ENCODE measurements around the gene CNOT6L.
A peak's percentile ranks its signal among the peaks of the same experiment; 100 is the strongest.

CNOT6L gene

GRCh38 chr4:77712675-77713074 is 106.5 kb downstream of the CNOT6L start:
- no peak for DNase-seq (ENCODE audit: low spot score)

GRCh38 chr4:77711469-77711868 is 107.7 kb downstream of the CNOT6L start:
- DNase-seq (ENCODE audit: low spot score) = no peak

GRCh38 chr4:77710684-77711083 is 108.5 kb downstream of the CNOT6L start:
- no peak for DNase-seq (ENCODE audit: low spot score)

- no peak for DNase-seq (ENCODE audit: low spot score)
Observed at GRCh38 chr4:77710059-77710458, 109.1 kb downstream of the CNOT6L start.

GRCh38 chr4:77706717-77707116 is 112.5 kb downstream of the CNOT6L start:
- no peak for DNase-seq (ENCODE audit: low spot score)

GRCh38 chr4:77703666-77704065 is 115.5 kb downstream of the CNOT6L start:
- DNase-seq (ENCODE audit: low spot score) = no peak

GRCh38 chr4:77701121-77701520 is 118.0 kb downstream of the CNOT6L start:
- DNase-seq (ENCODE audit: low spot score) = no peak

GRCh38 chr4:77699731-77700210 is 119.4 kb downstream of the CNOT6L start:
- DNase-seq (ENCODE audit: low spot score) = peak; percentile 48

- peak; percentile 84 for DNase-seq (ENCODE audit: low spot score)
Observed at GRCh38 chr4:77697860-77698590, 121.1 kb downstream of the CNOT6L start.

- DNase-seq (ENCODE audit: low spot score) = peak; percentile 95
Observed at GRCh38 chr4:77695774-77696173, 123.4 kb downstream of the CNOT6L start.

- DNase-seq (ENCODE audit: low spot score) = no peak
Observed at GRCh38 chr4:77692847-77693432, 126.2 kb downstream of the CNOT6L start.

GRCh38 chr4:77681792-77682191 is 137.4 kb downstream of the CNOT6L start:
- DNase-seq (ENCODE audit: low spot score) = no peak

- no peak for DNase-seq (ENCODE audit: low spot score)
Observed at GRCh38 chr4:77676842-77677241, 142.3 kb downstream of the CNOT6L start.

GRCh38 chr4:77671051-77671450 is 148.1 kb downstream of the CNOT6L start:
- no peak for DNase-seq (ENCODE audit: low spot score)

- DNase-seq (ENCODE audit: low spot score) = no peak
Observed at GRCh38 chr4:77669946-77670590, 149.1 kb downstream of the CNOT6L start.

GRCh38 chr4:77665381-77666069 is 153.6 kb downstream of the CNOT6L start:
- DNase-seq (ENCODE audit: low spot score) = no peak

Data from COLO829 (cell line).